CD14-positive monocyte (primary cell): Measurements from ENCODE around the gene BORCS5. TPM values are rescaled to one million over a fixed set of nuclear protein-coding genes. Genes with fewer than 3 reads are reported as not detected.

Experiments
- DNase-seq, 3 donors: peaks; one replicate each; pipeline ENCODE4 v3.0.0-alpha.2; 2011 to 2022
- H2AFZ ChIP-seq: 2 replicates; pipeline ENCODE4 v1.6.0; 2012; ENCODE audit warnings: mild to moderate bottlenecking, low read depth, low read length, inconsistent platforms; ENCODE audit not compliant: insufficient read depth, poor library complexity, severe bottlenecking
- H3K27ac ChIP-seq, 2 donors: 1 replicate in 1 of 2; 2 replicates in 1 of 2; pipeline ENCODE4 v1.5.1; 2012 to 2013; ENCODE audit warnings: low read length in 2 of 2, control low read depth in 1 of 2, inconsistent platforms in 1 of 2, low read depth in 1 of 2, mild to moderate bottlenecking in 1 of 2
- H3K27me3 ChIP-seq, 2 donors: one replicate each; pipeline versions ENCODE4 v1.6.0 to v1.6.1; 2011 to 2013; ENCODE audit warnings: low read length in 2 of 2; ENCODE audit not compliant: control insufficient read depth in 2 of 2, insufficient read depth in 2 of 2
- H3K36me3 ChIP-seq, 2 donors: replicated peaks in 1 of 2; 1 replicate in 1 of 2; 2 replicates in 1 of 2; pipeline versions ENCODE4 v1.5.1 to v1.6.1; 2012 to 2013; ENCODE audit warnings: low read length in 2 of 2, control low read depth in 1 of 2, inconsistent platforms in 1 of 2, mild to moderate bottlenecking in 1 of 2; ENCODE audit not compliant: insufficient read depth in 2 of 2, control insufficient read depth in 1 of 2
- H3K4me1 ChIP-seq, 2 donors: 1 replicate in 1 of 2; 2 replicates in 1 of 2; pipeline versions ENCODE4 v1.5.1 to v1.6.1; 2012 to 2013; ENCODE audit warnings: low read length in 2 of 2, control low read depth in 1 of 2, inconsistent platforms in 1 of 2, mild to moderate bottlenecking in 1 of 2, moderate library complexity in 1 of 2; ENCODE audit not compliant: insufficient read depth in 2 of 2, control insufficient read depth in 1 of 2
- H3K4me2 ChIP-seq: replicated peaks from 2 replicates; pipeline ENCODE3; 2012; ENCODE audit warnings: low read length, moderate library complexity, mild to moderate bottlenecking; ENCODE audit not compliant: poor library complexity, severe bottlenecking; ENCODE audit errors: extremely low read depth
- H3K4me3 ChIP-seq, 3 experiments: fragments of 200-600 bp in 1 of 3; sonication (generic) in 1 of 3; replicated peaks in 1 of 3; 1 replicate in 2 of 3; 2 replicates in 1 of 3; pipeline ENCODE4 v1.5.1; 2011 to 2013; ENCODE audit warnings: low read length in 3 of 3, mild to moderate bottlenecking in 3 of 3, control low read depth in 2 of 3, low read depth in 2 of 3, inconsistent platforms in 1 of 3, moderate library complexity in 1 of 3
- H3K79me2 ChIP-seq: 2 replicates; pipeline ENCODE4 v1.6.0; 2012; ENCODE audit warnings: mild to moderate bottlenecking, control low read depth, inconsistent platforms, low read length, moderate library complexity; ENCODE audit not compliant: insufficient read depth
- H3K9ac ChIP-seq: 2 replicates; pipeline ENCODE4 v1.6.0; 2017; ENCODE audit warnings: low read length, mild to moderate bottlenecking; ENCODE audit not compliant: insufficient read depth, poor library complexity, severe bottlenecking
- H3K9me3 ChIP-seq, 2 donors: replicated peaks in 1 of 2; 1 replicate in 1 of 2; 2 replicates in 1 of 2; pipeline versions ENCODE4 v1.5.1 to v1.6.1; 2012 to 2013; ENCODE audit warnings: low read length in 2 of 2, control low read depth in 1 of 2; ENCODE audit not compliant: control insufficient read depth in 1 of 2, insufficient read depth in 1 of 2
- H4K20me1 ChIP-seq: 2 replicates; pipeline ENCODE4 v1.6.0; 2012; ENCODE audit warnings: mild to moderate bottlenecking, low read length, control low read depth, moderate library complexity; ENCODE audit not compliant: insufficient read depth
- H3K27ac Mint-ChIP-seq, 7 donors: one replicate each; pipeline ENCODE4 v1.8.0; 2020; ENCODE audit warnings: mild to moderate bottlenecking in 7 of 7, mixed read lengths in 7 of 7, moderate library complexity in 6 of 7, inconsistent platforms in 2 of 7
- H3K27me3 Mint-ChIP-seq, 3 donors: one replicate each; pipeline ENCODE4 v1.8.0; 2021 to 2022; ENCODE audit warnings: low read depth in 3 of 3, mild to moderate bottlenecking in 3 of 3, mixed read lengths in 3 of 3, moderate library complexity in 3 of 3, inconsistent platforms in 1 of 3
- H3K36me3 Mint-ChIP-seq, 2 donors: one replicate each; pipeline ENCODE4 v1.8.0; 2020; ENCODE audit warnings: mixed read lengths in 2 of 2, inconsistent platforms in 1 of 2, mild to moderate bottlenecking in 1 of 2
- H3K4me1 Mint-ChIP-seq: one replicate; pipeline ENCODE4 v1.8.0; 2020; ENCODE audit warnings: mild to moderate bottlenecking, mixed read lengths
- H3K4me3 Mint-ChIP-seq, 2 donors: one replicate each; pipeline ENCODE4 v1.8.0; 2020; ENCODE audit warnings: mild to moderate bottlenecking in 2 of 2, mixed read lengths in 2 of 2, moderate library complexity in 1 of 2
- H3K9me3 Mint-ChIP-seq, 7 donors: one replicate each; pipeline ENCODE4 v1.8.0; 2020 to 2022; ENCODE audit warnings: mixed read lengths in 7 of 7, mild to moderate bottlenecking in 6 of 7, moderate library complexity in 6 of 7, inconsistent platforms in 2 of 7
- CTCF ChIP-seq: fragments of 200-600 bp; IDR thresholded peaks from one replicate; pipeline ENCODE4 v1.8.0; 2022; ENCODE audit warnings: antibody characterized with exemption, mild to moderate bottlenecking
- WGBS: methylation state at CpG from one replicate; pipeline ENCODE4 v1.1.5; 2013; ENCODE audit warnings: missing lambda C conversion rate; ENCODE audit not compliant: insufficient coverage; 5-methylcytosine and 5-hydroxymethylcytosine counted together
- intact Hi-C, 2 donors: fragments of 100-400 bp; cut with micrococcal nuclease; formaldehyde crosslinking; loops; one replicate each; pipeline versions ENCODE4 v1.15.0 to v1.15.1; 2023
- polyA plus RNA-seq, 3 donors: library from polyadenylated mRNA; depleted of rRNA in 1 of 3; unstranded in 2 of 3; stranded (reverse) in 1 of 3; fragments of 300-500 nt in 2 of 3; fragments of >200 nt in 1 of 3; fragmentation: Illumina TruSeq in 2 of 3; gene quantifications; 1 replicate in 2 of 3; 2 replicates in 1 of 3; pipeline ENCODE4 v1.2.3, GENCODE V29; 2012 to 2021

The BORCS5 gene
- polyA plus RNA-seq, 3 donors, result 8.5 to 15.1 (median 9.6) TPM

DNA sequence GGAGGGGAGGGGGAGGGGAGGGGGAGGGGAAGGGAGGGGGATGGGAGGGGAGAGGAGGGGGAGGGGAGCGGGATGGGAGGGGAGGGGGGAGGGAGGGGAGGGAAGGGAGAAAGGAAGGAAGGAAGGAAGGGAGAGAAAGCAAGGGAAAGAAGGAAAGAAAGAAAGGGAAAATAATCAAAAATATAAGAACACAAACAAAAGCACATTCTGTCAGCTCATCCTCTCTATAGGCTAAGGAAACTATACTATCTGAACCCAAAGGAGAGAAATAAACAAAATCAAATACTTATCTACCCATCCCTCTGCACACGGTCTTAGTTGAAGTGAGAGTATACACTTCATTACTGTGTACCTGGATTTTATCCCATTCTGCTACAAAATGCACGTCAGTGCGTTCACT, 33.8 kb upstream of the BORCS5 start:
- intact Hi-C loops, result no loop called here
- 100% methylated on average over 2 of the region's 4 CpGs for WGBS
- peaks cover 2% of the 10 kb centered on the region for H3K4me1 Mint-ChIP-seq
- Histone ChIP-seq H4K20me1 (no peaks in the 10 kb centered on the region), H3K4me1 (peaks cover 0 to 2% of the 10 kb centered on the region in 2 donors), H3K4me3 (no peak overlapping the region), H3K79me2 (no peaks in the 10 kb centered on the region), H3K27me3 (no peaks in the 10 kb centered on the region), H3K4me2 (no peak overlapping the region), H3K27ac (no peak overlapping the region), H3K9ac (no peak overlapping the region), H2AFZ (no peak overlapping the region), H3K36me3 (no peaks in the 10 kb centered on the region), H3K9me3 (no peaks in the 10 kb centered on the region)
- no peak overlapping the region for H3K27ac Mint-ChIP-seq
- H3K36me3 Mint-ChIP-seq, result no peaks in the 10 kb centered on the region
- DNase-seq, result no peak
- peaks cover 0 to 2% (median 1%) of the 10 kb centered on the region in 3 donors for H3K27me3 Mint-ChIP-seq
- H3K9me3 Mint-ChIP-seq, result peaks cover 0 to 2% (median 0%) of the 10 kb centered on the region in 7 donors
- TF ChIP-seq CTCF, result no peak
- H3K4me3 Mint-ChIP-seq, result no peak overlapping the region

DNA sequence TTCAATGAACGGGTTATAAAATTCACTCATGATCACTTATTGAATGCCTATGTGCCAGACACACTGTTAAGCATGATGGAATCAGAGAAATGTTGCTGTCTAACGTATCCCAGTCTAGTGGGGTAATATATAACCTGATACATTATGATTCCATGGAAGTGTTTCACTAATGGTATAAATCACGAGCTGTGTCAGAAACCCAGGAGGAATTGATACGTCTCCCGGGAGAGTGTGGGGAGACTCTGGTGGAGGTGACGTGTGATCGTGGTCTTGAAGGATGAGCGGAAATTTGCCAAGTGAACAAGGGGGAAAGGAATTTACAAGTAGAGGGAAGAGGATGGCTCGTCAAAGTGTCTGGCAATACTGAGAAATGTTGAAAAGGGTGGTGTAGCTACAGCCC, 33.3 kb upstream of the BORCS5 start:
- H3K9ac ChIP-seq, result no peak overlapping the region
- TF ChIP-seq CTCF, result no peak
- H3K36me3 ChIP-seq, result no peaks in the 10 kb centered on the region
- H3K79me2 ChIP-seq, result no peaks in the 10 kb centered on the region
- Mint-ChIP-seq H3K4me1 (peaks cover 2% of the 10 kb centered on the region), H3K9me3 (peaks cover 0 to 2% (median 0%) of the 10 kb centered on the region in 7 donors), H3K4me3 (no peak overlapping the region), H3K36me3 (no peaks in the 10 kb centered on the region), H3K27ac (no peak overlapping the region), H3K27me3 (peaks cover 0 to 2% (median 1%) of the 10 kb centered on the region in 3 donors)
- 96% methylated on average over 7 of the region's 9 CpGs for WGBS
- H3K27ac ChIP-seq, result no peak overlapping the region
- H3K4me3 ChIP-seq, result no peak overlapping the region
- no peak overlapping the region for H3K4me2 ChIP-seq
- no peaks in the 10 kb centered on the region for H3K9me3 ChIP-seq
- no peak overlapping the region for H2AFZ ChIP-seq
- H3K4me1 ChIP-seq, result peaks cover 0 to 2% of the 10 kb centered on the region in 2 donors
- no peaks in the 10 kb centered on the region for H4K20me1 ChIP-seq
- no peak for DNase-seq
- no peaks in the 10 kb centered on the region for H3K27me3 ChIP-seq
- intact Hi-C loops, result no loop called here
